ENCODE results near the gene SLC22A8. TPM values are rescaled to one million over a fixed set of nuclear protein-coding genes. Genes with fewer than 3 reads are reported as not detected.

Gene SLC22A8
- total and polyA plus RNA-seq, 2 of the 13 experiments (the other 11 are each of a cell fraction or from before 2014, with no cell fraction given): 0.04 to 0.05 TPM

DNA sequence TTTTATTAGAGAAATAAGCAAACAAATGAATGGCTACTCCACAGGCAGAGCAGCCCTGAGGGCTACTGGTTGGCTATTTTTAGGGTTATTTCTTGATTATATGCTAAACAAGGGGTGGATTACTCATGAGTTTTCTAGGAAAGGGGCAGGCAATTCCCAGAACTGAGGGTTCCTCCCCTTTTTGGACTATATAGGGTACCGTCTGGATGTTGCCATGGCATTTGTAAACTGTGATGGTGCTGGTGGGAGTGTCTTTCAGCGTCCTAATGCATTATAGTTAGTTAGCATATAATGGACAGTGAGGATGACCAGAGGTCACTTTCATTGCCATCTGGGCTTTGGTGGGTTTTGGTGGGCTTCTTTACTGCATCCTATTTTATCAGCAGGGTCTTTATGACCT, 50.1 kb downstream of the SLC22A8 start:
- Histone ChIP-seq H3K4me1 (ENCODE audit: insufficient read depth, low read length) (no peaks in the 10 kb centered on the region), H3K9me3 (ENCODE audit: low read length) (no peaks in the 10 kb centered on the region), H3K27ac (ENCODE audit: extremely low read length, insufficient read depth, low read length) (no peak overlapping the region), H3K27me3 (ENCODE audit: control insufficient read depth in 1 of 2, insufficient read depth in 2 of 2, low read length in 2 of 2) (peaks cover 0 to 8% of the 10 kb centered on the region in 2 experiments; a peak in 3 of 5 replicates), H3K4me3 (replicated peaks in 1 of 3; ENCODE audit: insufficient read depth in 1 of 3, low read depth in 2 of 3, low read length in 3 of 3) (no peak overlapping the region), H2AFZ (ENCODE audit: low read length) (no peak overlapping the region), H3K9ac (ENCODE audit: insufficient read depth, low read depth, low read length) (no peak overlapping the region), H3K36me3 (replicated peaks in 1 of 2; ENCODE audit: control insufficient read depth in 1 of 2, insufficient read depth in 2 of 2, low read length in 2 of 2) (no peaks in the 10 kb centered on the region), H3K79me2 (ENCODE audit: insufficient read depth, low read length) (no peaks in the 10 kb centered on the region), H4K20me1 (ENCODE audit: insufficient read depth, low read length) (no peaks in the 10 kb centered on the region), H3K4me2 (ENCODE audit: low read depth, low read length) (no peak overlapping the region)
- ChIA-PET CTCF (ENCODE audit: low intra/inter-chr PET ratio, low total read pairs) (no interaction called here), POLR2A (no interaction called here)
- in situ Hi-C loops (cut with HindIII; ENCODE audit: extremely low pct_ligation_motif_present, low pct_unique_long_range_greater_than_20kb): no loop called here
- no TSS peak for BruUV-seq (replicated peaks)
- ATAC-seq (no peak), FAIRE-seq (no peak), DNase-seq (ENCODE audit: low spot score) (no peak)
- no peak for TF ChIP-seq ZNF17 (CRISPR knock-in tag; IDR thresholded peaks at IDR 0.05)
- intact Hi-C loops (cut with micrococcal nuclease; ENCODE audit: unreplicated experiment): no loop called here
- 29% methylated on average over 1 of the region's 2 CpGs for WGBS (ENCODE audit: low lambda C conversion rate)

DNA sequence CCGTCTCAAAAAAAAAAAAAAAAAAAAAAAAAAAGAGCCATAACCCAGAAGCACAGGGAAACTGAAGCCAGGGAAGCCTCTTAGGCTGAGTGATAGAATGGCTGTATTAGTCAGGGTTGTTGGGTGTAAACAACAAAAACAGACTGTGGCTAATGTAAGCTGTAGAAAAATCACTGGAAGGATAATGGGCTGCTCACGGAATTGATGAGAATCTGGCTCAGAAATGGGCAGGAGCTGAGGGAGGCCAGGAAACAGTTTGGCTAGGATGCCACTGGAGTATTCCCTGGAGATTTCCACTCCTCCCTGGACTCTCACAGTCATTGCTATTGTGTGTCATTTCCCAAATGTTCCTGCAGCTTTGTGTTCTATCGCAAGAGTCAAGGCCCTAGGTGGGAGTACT, 53.2 kb downstream of the SLC22A8 start:
- Histone ChIP-seq H3K27me3 (ENCODE audit: control insufficient read depth in 1 of 2, insufficient read depth in 2 of 2, low read length in 2 of 2) (peaks cover 0 to 8% of the 10 kb centered on the region in 2 experiments; a peak in 3 of 5 replicates), H3K4me1 (ENCODE audit: insufficient read depth, low read length) (no peaks in the 10 kb centered on the region), H3K4me2 (ENCODE audit: low read depth, low read length) (no peak overlapping the region), H4K20me1 (ENCODE audit: insufficient read depth, low read length) (no peaks in the 10 kb centered on the region), H3K9ac (ENCODE audit: insufficient read depth, low read depth, low read length) (no peak overlapping the region), H3K36me3 (replicated peaks in 1 of 2; ENCODE audit: control insufficient read depth in 1 of 2, insufficient read depth in 2 of 2, low read length in 2 of 2) (no peaks in the 10 kb centered on the region), H3K4me3 (replicated peaks in 1 of 3; ENCODE audit: insufficient read depth in 1 of 3, low read depth in 2 of 3, low read length in 3 of 3) (no peak overlapping the region), H3K79me2 (ENCODE audit: insufficient read depth, low read length) (no peaks in the 10 kb centered on the region), H2AFZ (ENCODE audit: low read length) (no peak overlapping the region), H3K9me3 (ENCODE audit: low read length) (no peaks in the 10 kb centered on the region), H3K27ac (ENCODE audit: extremely low read length, insufficient read depth, low read length) (no peak overlapping the region)
- no peak for TF ChIP-seq HNRNPH1 (optimal IDR thresholded peaks at IDR 0.05; ENCODE audit: low read depth, low read length)
- no peak for TF ChIP-seq CBX2 (IDR thresholded peaks at IDR 0.05; ENCODE audit: low read depth, low read length)
- no peak for TF ChIP-seq CBX2 (CRISPR knock-in tag; IDR thresholded peaks at IDR 0.05; ENCODE audit: low read depth)
- TF ChIP-seq SRSF9 (IDR thresholded peaks at IDR 0.05; ENCODE audit: borderline replicate concordance, insufficient read depth, low read depth, low read length, poor library complexity, severe bottlenecking): no peak
- TF ChIP-seq, protein P1, sequence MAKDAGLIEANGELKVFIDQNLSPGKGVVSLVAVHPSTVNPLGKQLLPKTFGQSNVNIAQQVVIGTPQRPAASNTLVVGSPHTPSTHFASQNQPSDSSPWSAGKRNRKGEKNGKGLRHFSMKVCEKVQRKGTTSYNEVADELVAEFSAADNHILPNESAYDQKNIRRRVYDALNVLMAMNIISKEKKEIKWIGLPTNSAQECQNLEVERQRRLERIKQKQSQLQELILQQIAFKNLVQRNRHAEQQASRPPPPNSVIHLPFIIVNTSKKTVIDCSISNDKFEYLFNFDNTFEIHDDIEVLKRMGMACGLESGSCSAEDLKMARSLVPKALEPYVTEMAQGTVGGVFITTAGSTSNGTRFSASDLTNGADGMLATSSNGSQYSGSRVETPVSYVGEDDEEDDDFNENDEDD (CRISPR knock-in tag; IDR thresholded peaks at IDR 0.05; ENCODE audit: borderline replicate concordance): no peak
- TF ChIP-seq, protein P2, sequence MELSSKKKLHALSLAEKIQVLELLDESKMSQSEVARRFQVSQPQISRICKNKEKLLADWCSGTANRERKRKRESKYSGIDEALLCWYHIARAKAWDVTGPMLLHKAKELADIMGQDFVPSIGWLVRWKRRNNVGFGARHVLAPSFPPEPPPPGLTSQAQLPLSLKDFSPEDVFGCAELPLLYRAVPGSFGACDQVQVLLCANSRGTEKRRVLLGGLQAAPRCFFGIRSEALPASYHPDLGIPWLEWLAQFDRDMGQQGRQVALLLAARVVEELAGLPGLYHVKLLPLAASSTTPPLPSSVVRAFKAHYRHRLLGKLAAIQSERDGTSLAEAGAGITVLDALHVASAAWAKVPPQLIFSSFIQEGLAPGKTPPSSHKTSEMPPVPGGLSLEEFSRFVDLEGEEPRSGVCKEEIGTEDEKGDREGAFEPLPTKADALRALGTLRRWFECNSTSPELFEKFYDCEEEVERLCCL (CRISPR knock-in tag; IDR thresholded peaks at IDR 0.05; ENCODE audit: borderline replicate concordance): no peak
- TF ChIP-seq TEAD3 (CRISPR knock-in tag; optimal IDR thresholded peaks at IDR 0.05; ENCODE audit: borderline replicate concordance): no peak
- TF ChIP-seq SP5 (CRISPR knock-in tag; IDR thresholded peaks at IDR 0.05; ENCODE audit: borderline replicate concordance, low read depth): no peak
- no peak for TF ChIP-seq ZNF337 (CRISPR knock-in tag; IDR thresholded peaks at IDR 0.05; ENCODE audit: borderline replicate concordance, low read depth)
- no peak for TF ChIP-seq DNMT1 (CRISPR knock-in tag; IDR thresholded peaks at IDR 0.05)
- TF ChIP-seq, protein P3, sequence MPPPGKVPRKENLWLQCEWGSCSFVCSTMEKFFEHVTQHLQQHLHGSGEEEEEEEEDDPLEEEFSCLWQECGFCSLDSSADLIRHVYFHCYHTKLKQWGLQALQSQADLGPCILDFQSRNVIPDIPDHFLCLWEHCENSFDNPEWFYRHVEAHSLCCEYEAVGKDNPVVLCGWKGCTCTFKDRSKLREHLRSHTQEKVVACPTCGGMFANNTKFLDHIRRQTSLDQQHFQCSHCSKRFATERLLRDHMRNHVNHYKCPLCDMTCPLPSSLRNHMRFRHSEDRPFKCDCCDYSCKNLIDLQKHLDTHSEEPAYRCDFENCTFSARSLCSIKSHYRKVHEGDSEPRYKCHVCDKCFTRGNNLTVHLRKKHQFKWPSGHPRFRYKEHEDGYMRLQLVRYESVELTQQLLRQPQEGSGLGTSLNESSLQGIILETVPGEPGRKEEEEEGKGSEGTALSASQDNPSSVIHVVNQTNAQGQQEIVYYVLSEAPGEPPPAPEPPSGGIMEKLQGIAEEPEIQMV (CRISPR knock-in tag; IDR thresholded peaks at IDR 0.05; ENCODE audit: low read depth): no peak
- TF ChIP-seq HCFC1 (IDR thresholded peaks at IDR 0.05; ENCODE audit: low read depth, low read length): no peak
- no peak for TF ChIP-seq ZNF766 (CRISPR knock-in tag; IDR thresholded peaks at IDR 0.05; ENCODE audit: borderline replicate concordance)
- no peak for TF ChIP-seq EHMT2 (IDR thresholded peaks at IDR 0.05; ENCODE audit: borderline replicate concordance, low read depth, low read length)
- no peak for TF ChIP-seq TP53 (CRISPR knock-in tag; conservative IDR thresholded peaks at IDR 0.05)
- TF ChIP-seq RBFOX2 (IDR thresholded peaks at IDR 0.05; ENCODE audit: low read depth, low read length): no peak
- ChIA-PET POLR2A (no interaction called here), CTCF (ENCODE audit: low intra/inter-chr PET ratio, low total read pairs) (no interaction called here)
- ATAC-seq: no peak
- FAIRE-seq: no peak
- in situ Hi-C loops (cut with HindIII; ENCODE audit: extremely low pct_ligation_motif_present, low pct_unique_long_range_greater_than_20kb): no loop called here
- no TSS peak for BruUV-seq (replicated peaks)
- no peak for DNase-seq (ENCODE audit: low spot score)
- intact Hi-C loops (cut with micrococcal nuclease; ENCODE audit: unreplicated experiment): no loop called here
- WGBS (ENCODE audit: low lambda C conversion rate): 37% methylated on average over 3 of the region's 3 CpGs

Data from HepG2 (cell line).